Daoy (cell line): ENCODE measurements around the gene SC5D. TPM values are rescaled to one million over a fixed set of nuclear protein-coding genes. Genes with fewer than 3 reads are reported as not detected.

Experiments
- DNase-seq: peaks from one replicate; pipeline ENCODE4 v3.0.0-alpha.2; 2015; ENCODE audit warnings: low read depth
- total RNA-seq: library from RNA; depleted of rRNA; stranded (reverse); fragments of >200 nt; shearing (Covaris generic); gene quantifications from 2 replicates; pipeline ENCODE4 v1.2.3, GENCODE V29; 2014

Gene SC5D
- total RNA-seq, 1 experiment from 2014 or later = 39.3 TPM

GRCh38 chr11:121328967-121329679, 36.6 kb downstream of the SC5D start:
- DNase-seq = no peak

- DNase-seq = no peak
Measured at GRCh38 chr11:121329781-121330395, 37.3 kb downstream of the SC5D start.

- no peak for DNase-seq
Measured at GRCh38 chr11:121330614-121331435, 38.3 kb downstream of the SC5D start.

- DNase-seq = no peak
Measured at GRCh38 chr11:121334973-121335710, 42.6 kb downstream of the SC5D start.

GRCh38 chr11:121336279-121336937, 43.8 kb downstream of the SC5D start:
- no peak for DNase-seq

GRCh38 chr11:121337078-121337477, 44.5 kb downstream of the SC5D start:
- no peak for DNase-seq

GRCh38 chr11:121337740-121338272, 45.2 kb downstream of the SC5D start:
- DNase-seq = no peak

GRCh38 chr11:121338536-121338935, 46.0 kb downstream of the SC5D start:
- no peak for DNase-seq

GRCh38 chr11:121340032-121340580, 47.5 kb downstream of the SC5D start:
- no peak for DNase-seq

- no peak for DNase-seq
Measured at GRCh38 chr11:121341609-121342008, 49.0 kb downstream of the SC5D start.

- no peak for DNase-seq
Measured at GRCh38 chr11:121344824-121345223, 52.3 kb downstream of the SC5D start.

GRCh38 chr11:121347094-121347493, 54.5 kb downstream of the SC5D start:
- DNase-seq = no peak

GRCh38 chr11:121347813-121348212, 55.2 kb downstream of the SC5D start:
- no peak for DNase-seq

GRCh38 chr11:121348220-121348875, 55.8 kb downstream of the SC5D start:
- no peak for DNase-seq

- DNase-seq = no peak
Measured at GRCh38 chr11:121349790-121350189, 57.2 kb downstream of the SC5D start.

GRCh38 chr11:121350314-121351082, 57.9 kb downstream of the SC5D start:
- DNase-seq = no peak

GRCh38 chr11:121351083-121351630, 58.6 kb downstream of the SC5D start:
- DNase-seq = no peak

- DNase-seq = no peak
Measured at GRCh38 chr11:121352251-121352891, 59.8 kb downstream of the SC5D start.

- DNase-seq = no peak
Measured at GRCh38 chr11:121354192-121354591, 61.6 kb downstream of the SC5D start.
